GM12878 (cell line): ENCODE measurements around the gene ATG10. TPM values are rescaled to one million over a fixed set of nuclear protein-coding genes. Genes with fewer than 3 reads are reported as not detected.
A peak's percentile ranks its signal among the peaks of the same experiment; 100 is the strongest.

Source experiments
- CREM ChIP-seq: IDR thresholded peaks from 2 replicates; pipeline ENCODE4 v1.6.1; 2014; ENCODE audit warnings: antibody characterized with exemption, low read depth
- KLF5 ChIP-seq: fragments of 450-650 bp; IDR thresholded peaks from 2 replicates; pipeline ENCODE4 v1.6.1; 2014; ENCODE audit warnings: mild to moderate bottlenecking; ENCODE audit not compliant: partially characterized antibody
- MEF2B ChIP-seq: fragments of 450-650 bp; IDR thresholded peaks from 2 replicates; pipeline ENCODE4 v1.6.1; 2018; ENCODE audit warnings: mild to moderate bottlenecking, moderate library complexity; ENCODE audit not compliant: partially characterized antibody, poor library complexity, severe bottlenecking
- NBN ChIP-seq: fragments of 450-650 bp; IDR thresholded peaks from 2 replicates; pipeline ENCODE4 v1.6.1; 2016
- NRF1 ChIP-seq: conservative IDR thresholded peaks from 2 replicates; pipeline ENCODE4 v1.6.1; 2011; ENCODE audit warnings: mild to moderate bottlenecking, low read depth, low read length, improper control_type of control experiment
- PML ChIP-seq: IDR thresholded peaks from 2 replicates; pipeline ENCODE4 v1.6.1; 2012; ENCODE audit warnings: low read length, inconsistent platforms
- RB1 ChIP-seq: fragments of 450-650 bp; formaldehyde crosslinking; IDR thresholded peaks from 2 replicates; pipeline ENCODE4 v1.6.1; 2017; ENCODE audit warnings: mild to moderate bottlenecking, borderline replicate concordance
- SMAD5 ChIP-seq: IDR thresholded peaks from 2 replicates; pipeline ENCODE4 v1.6.1; 2016; ENCODE audit warnings: antibody characterized with exemption, low read depth
- SPI1 ChIP-seq: IDR thresholded peaks from 2 replicates; pipeline ENCODE4 v1.6.1; 2011; ENCODE audit warnings: low read depth, mild to moderate bottlenecking, low read length, moderate library complexity, borderline replicate concordance; ENCODE audit not compliant: insufficient read depth
- polyA plus RNA-seq, 11 experiments: library from polyadenylated mRNA; depleted of rRNA in 4 of 11; unstranded in 6 of 11; stranded (reverse) in 5 of 11; fragments of >200 nt; fragmentation: Nextera tagmentation in 4 of 11; fragmentation: Illumina TruSeq in 1 of 11; extraction: Ambion mirVana in 4 of 11; extraction: Trizol in 1 of 11; gene quantifications; 1 replicate in 1 of 11; 2 replicates in 10 of 11; pipeline versions ENCODE4 v1.2.1 to v1.2.3, GENCODE V29; 2011 to 2016; ENCODE audit warnings: inconsistent platforms in 2 of 11, missing spikeins in 2 of 11, low read depth in 1 of 11
- total RNA-seq, 4 experiments: library from RNA; depleted of rRNA in 3 of 4; stranded (reverse); fragments of >200 nt in 3 of 4; fragmentation: Illumina TruSeq in 1 of 4; extraction: Trizol in 1 of 4; gene quantifications; 2 replicates each; pipeline versions ENCODE4 v1.2.1 to v1.2.3, GENCODE V29; 2013 to 2021
- TF ChIP-seq, protein P1 (sequence below): IDR thresholded peaks from 2 replicates; pipeline ENCODE4 v1.6.1; 2012; ENCODE audit warnings: improper control_type of control experiment, low read depth, low read length; ENCODE audit not compliant: insufficient replicate concordance
- TF ChIP-seq, protein P2 (sequence below): fragments of 450-650 bp; conservative IDR thresholded peaks from 2 replicates; pipeline ENCODE4 v1.6.1; 2017; ENCODE audit warnings: mild to moderate bottlenecking, moderate library complexity
- TF ChIP-seq, protein P3 (sequence below): IDR thresholded peaks from 2 replicates; pipeline ENCODE4 v1.6.1; 2012; ENCODE audit warnings: low read depth, low read length, improper control_type of control experiment
- TF ChIP-seq, protein P4 (sequence below): fragments of 450-650 bp; IDR thresholded peaks from 2 replicates; pipeline ENCODE4 v1.6.1; 2016; ENCODE audit warnings: mild to moderate bottlenecking, moderate library complexity, borderline replicate concordance

ATG10 gene
- total and polyA plus RNA-seq, 10 of the 15 experiments (the other 5 are each of a cell fraction or from before 2014, with no cell fraction given) = 3.8 to 14.4 (median 6.5) TPM

- TF ChIP-seq, protein P1, sequence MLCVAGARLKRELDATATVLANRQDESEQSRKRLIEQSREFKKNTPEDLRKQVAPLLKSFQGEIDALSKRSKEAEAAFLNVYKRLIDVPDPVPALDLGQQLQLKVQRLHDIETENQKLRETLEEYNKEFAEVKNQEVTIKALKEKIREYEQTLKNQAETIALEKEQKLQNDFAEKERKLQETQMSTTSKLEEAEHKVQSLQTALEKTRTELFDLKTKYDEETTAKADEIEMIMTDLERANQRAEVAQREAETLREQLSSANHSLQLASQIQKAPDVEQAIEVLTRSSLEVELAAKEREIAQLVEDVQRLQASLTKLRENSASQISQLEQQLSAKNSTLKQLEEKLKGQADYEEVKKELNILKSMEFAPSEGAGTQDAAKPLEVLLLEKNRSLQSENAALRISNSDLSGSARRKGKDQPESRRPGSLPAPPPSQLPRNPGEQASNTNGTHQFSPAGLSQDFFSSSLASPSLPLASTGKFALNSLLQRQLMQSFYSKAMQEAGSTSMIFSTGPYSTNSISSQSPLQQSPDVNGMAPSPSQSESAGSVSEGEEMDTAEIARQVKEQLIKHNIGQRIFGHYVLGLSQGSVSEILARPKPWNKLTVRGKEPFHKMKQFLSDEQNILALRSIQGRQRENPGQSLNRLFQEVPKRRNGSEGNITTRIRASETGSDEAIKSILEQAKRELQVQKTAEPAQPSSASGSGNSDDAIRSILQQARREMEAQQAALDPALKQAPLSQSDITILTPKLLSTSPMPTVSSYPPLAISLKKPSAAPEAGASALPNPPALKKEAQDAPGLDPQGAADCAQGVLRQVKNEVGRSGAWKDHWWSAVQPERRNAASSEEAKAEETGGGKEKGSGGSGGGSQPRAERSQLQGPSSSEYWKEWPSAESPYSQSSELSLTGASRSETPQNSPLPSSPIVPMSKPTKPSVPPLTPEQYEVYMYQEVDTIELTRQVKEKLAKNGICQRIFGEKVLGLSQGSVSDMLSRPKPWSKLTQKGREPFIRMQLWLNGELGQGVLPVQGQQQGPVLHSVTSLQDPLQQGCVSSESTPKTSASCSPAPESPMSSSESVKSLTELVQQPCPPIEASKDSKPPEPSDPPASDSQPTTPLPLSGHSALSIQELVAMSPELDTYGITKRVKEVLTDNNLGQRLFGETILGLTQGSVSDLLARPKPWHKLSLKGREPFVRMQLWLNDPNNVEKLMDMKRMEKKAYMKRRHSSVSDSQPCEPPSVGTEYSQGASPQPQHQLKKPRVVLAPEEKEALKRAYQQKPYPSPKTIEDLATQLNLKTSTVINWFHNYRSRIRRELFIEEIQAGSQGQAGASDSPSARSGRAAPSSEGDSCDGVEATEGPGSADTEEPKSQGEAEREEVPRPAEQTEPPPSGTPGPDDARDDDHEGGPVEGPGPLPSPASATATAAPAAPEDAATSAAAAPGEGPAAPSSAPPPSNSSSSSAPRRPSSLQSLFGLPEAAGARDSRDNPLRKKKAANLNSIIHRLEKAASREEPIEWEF = no peak
- TF ChIP-seq MEF2B (no peak), SMAD5 (peak; percentile 71; the same call in 1 of the 2 replicates), CREM (peak; percentile 81), SPI1 (no peak), PML (peak; percentile 39; the same call in 1 of the 2 replicates), RB1 (peak; percentile 76; the same call in 1 of the 2 replicates), NBN (peak; percentile 68; the same call in 1 of the 2 replicates), NRF1 (peak; percentile 60), KLF5 (peak; percentile 57)
- TF ChIP-seq, protein P2, sequence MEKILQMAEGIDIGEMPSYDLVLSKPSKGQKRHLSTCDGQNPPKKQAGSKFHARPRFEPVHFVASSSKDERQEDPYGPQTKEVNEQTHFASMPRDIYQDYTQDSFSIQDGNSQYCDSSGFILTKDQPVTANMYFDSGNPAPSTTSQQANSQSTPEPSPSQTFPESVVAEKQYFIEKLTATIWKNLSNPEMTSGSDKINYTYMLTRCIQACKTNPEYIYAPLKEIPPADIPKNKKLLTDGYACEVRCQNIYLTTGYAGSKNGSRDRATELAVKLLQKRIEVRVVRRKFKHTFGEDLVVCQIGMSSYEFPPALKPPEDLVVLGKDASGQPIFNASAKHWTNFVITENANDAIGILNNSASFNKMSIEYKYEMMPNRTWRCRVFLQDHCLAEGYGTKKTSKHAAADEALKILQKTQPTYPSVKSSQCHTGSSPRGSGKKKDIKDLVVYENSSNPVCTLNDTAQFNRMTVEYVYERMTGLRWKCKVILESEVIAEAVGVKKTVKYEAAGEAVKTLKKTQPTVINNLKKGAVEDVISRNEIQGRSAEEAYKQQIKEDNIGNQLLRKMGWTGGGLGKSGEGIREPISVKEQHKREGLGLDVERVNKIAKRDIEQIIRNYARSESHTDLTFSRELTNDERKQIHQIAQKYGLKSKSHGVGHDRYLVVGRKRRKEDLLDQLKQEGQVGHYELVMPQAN = peak; percentile 70
- TF ChIP-seq, protein P3, sequence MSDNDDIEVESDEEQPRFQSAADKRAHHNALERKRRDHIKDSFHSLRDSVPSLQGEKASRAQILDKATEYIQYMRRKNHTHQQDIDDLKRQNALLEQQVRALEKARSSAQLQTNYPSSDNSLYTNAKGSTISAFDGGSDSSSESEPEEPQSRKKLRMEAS = peak; percentile 38; the same call in 1 of the 2 replicates
- TF ChIP-seq, protein P4, sequence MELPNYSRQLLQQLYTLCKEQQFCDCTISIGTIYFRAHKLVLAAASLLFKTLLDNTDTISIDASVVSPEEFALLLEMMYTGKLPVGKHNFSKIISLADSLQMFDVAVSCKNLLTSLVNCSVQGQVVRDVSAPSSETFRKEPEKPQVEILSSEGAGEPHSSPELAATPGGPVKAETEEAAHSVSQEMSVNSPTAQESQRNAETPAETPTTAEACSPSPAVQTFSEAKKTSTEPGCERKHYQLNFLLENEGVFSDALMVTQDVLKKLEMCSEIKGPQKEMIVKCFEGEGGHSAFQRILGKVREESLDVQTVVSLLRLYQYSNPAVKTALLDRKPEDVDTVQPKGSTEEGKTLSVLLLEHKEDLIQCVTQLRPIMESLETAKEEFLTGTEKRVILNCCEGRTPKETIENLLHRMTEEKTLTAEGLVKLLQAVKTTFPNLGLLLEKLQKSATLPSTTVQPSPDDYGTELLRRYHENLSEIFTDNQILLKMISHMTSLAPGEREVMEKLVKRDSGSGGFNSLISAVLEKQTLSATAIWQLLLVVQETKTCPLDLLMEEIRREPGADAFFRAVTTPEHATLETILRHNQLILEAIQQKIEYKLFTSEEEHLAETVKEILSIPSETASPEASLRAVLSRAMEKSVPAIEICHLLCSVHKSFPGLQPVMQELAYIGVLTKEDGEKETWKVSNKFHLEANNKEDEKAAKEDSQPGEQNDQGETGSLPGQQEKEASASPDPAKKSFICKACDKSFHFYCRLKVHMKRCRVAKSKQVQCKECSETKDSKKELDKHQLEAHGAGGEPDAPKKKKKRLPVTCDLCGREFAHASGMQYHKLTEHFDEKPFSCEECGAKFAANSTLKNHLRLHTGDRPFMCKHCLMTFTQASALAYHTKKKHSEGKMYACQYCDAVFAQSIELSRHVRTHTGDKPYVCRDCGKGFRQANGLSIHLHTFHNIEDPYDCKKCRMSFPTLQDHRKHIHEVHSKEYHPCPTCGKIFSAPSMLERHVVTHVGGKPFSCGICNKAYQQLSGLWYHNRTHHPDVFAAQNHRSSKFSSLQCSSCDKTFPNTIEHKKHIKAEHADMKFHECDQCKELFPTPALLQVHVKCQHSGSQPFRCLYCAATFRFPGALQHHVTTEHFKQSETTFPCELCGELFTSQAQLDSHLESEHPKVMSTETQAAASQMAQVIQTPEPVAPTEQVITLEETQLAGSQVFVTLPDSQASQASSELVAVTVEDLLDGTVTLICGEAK = no peak
- TF ChIP-seq, all 136 proteins: peak for 36
These were observed at the start of gene ATG10 (continued) for GRCh38 chr5:81971712-81972491.
